T47D (cell line): ENCODE data around the gene MTERF2.
"Not testable (repeated sequence)": the region's sequence is repeated elsewhere in the genome, so short reads cannot be mapped to it uniquely, and the experiment has no call there.

Source experiments
- DNase-seq, 2 experiments: peaks; one replicate each; pipeline versions ENCODE4 v3.0.0 to v3.0.0-alpha.2; 2011 to 2012; ENCODE audit warnings: low read depth in 1 of 2, low spot score in 1 of 2
- JUND ChIP-seq: IDR thresholded peaks from 2 replicates; pipeline ENCODE4 v1.6.1; 2012; ENCODE audit warnings: low read depth
- in situ Hi-C: cut with HindIII; loops from 2 replicates; pipeline ENCODE4 v1.10.0; 2016; ENCODE audit warnings: low sequenced_read_pairs, low pct_unique_long_range_greater_than_20kb

MTERF2 gene

DNA sequence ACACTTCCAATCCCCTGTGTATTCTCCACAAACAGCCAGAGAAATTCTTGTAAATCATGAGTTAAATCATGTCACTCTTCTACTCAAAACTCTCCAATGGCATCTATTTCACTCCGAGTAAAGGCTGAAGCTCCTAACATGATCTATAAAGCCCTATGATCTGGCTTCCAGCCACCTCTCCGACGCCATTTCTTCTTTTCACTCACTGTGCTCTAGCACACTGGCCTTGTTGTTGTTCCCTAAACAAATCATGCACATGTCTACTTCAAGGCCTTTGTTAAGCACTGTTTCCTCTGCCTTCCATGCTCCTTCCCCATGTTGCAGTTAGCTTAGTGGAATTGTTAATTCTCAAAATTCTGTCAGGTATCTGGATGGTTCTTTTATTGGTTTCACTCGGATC is 30.1 kb upstream of the MTERF2 start:
- no peak for DNase-seq
- in situ Hi-C loops: no loop called here
- no peak for TF ChIP-seq JUND

DNA sequence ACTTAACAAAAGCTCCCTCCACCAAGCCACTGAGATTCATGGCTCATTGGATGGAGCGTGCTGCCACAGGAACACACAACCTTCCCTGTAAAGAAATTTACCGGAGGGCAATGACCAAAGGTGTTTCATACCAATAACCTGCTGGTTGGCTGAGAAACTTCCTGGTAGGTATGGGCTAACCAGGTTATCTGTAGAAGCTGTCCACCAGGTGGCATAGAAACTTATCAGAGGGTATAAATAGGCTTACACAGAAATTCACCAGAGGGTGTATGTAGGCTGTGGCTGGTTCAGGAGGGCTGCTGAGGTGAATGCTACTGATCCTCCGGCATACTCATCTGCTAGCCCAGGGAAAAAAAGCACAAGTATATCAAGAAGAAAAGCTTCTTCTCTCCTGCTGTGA is 27.1 kb upstream of the MTERF2 start:
- no peak for TF ChIP-seq JUND
- in situ Hi-C loops: no loop called here
- peak in 1 of 2 experiments; percentile 92 for DNase-seq

DNA sequence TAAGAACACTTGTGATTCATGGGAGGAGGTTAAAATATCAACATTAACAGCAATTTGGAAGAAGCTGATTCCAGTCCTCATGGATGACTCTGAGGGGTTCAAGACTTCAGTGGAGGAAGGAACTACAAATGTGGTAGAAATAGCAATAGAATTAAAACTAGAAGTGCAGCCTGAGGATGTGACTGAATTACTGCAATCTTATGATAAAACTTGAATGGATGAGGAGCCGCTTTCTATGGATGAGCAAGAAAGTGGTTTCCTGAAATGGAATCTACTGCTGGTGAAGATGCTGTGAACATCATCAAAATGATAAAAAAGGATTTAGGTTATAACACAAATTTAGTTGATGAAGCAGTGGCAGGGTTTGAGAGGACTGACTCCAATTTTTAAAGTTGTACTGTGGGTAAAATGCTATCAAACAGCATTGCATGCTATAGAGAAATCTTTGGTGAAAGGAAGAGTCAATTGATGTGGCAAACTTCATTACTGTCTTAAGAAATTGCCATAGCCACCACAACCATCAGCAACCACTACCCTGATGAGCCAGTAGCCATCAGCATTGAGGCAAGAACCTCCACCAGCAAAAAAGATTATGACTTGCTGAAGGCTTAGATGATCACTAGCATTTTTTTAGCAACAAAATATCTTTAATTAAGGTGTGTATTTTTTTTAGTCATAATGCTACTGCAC is 25.9 kb upstream of the MTERF2 start:
- TF ChIP-seq JUND: no peak
- in situ Hi-C loops: no loop called here
- no peak for DNase-seq

GRCh38 chr12:107011519-107011918 is 24.6 kb upstream of the MTERF2 start:
- no peak for DNase-seq
- TF ChIP-seq JUND: no peak
- in situ Hi-C loops: no loop called here

- in situ Hi-C loops: no loop called here
- TF ChIP-seq JUND: no peak
- no peak for DNase-seq
Measured at GRCh38 chr12:107007411-107007810, 20.5 kb upstream of the MTERF2 start.

DNA sequence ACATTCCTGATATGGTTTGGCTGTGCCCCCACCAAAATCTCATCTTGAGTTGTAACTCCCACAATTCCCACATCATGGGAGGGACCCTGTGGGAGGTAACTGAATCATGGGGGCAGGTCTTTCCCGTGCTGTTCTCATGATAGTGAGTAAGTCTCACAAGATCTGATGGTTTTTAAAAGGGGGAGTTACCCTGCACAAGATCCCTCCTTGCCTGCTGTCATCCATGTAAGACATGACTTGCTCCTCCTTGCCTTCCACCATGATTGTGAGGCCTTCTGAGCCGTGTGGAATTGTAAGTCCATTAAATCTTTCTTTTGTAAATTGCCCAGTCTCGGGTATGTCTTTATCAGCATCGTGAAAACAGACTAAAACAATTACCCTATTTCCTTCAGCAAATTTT is 15.7 kb upstream of the MTERF2 start:
- in situ Hi-C loops, DNase-seq: not testable (repeated sequence)

- in situ Hi-C loops: no loop called here
- no peak for TF ChIP-seq JUND
- DNase-seq: no peak
Measured at GRCh38 chr12:106999446-106999845, 12.5 kb upstream of the MTERF2 start.

DNA sequence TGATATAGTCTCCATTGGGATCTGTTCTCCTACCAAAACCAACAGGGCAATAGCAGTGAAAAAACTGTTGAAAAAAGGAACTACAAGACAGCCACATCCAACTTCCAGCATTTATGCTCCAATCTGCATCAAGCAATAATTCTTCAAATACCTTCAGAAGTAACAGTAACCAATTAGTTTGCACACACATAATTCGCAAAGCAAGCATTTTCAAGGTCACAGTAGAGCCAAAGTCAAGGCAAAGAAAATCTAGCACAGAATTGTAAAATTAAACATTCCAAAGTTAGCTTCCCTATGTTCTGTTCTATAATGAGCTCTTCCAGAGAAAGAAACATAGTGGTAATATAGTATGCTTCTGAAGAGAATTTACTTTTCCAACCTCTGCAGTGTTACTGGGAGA is 11.0 kb upstream of the MTERF2 start:
- no peak for TF ChIP-seq JUND
- in situ Hi-C loops: no loop called here
- no peak for DNase-seq

DNA sequence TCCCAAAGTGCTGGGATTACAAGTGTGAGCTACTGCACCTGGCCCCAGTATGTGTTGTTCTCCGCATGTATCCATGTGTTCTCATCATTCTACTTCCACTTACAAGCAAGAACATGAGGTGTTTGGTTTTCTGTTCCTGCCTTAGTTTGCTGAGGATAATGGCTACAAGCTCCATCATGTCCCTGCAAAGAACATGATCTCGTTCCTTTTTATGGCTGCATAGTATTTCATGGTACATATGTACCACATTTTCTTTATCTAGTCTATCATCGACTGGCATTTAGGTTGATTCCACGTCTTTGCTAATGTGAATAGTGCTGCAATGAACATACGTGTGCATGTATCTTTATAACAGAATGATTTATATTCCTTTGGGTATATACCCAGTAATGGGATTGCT is 9.2 kb upstream of the MTERF2 start:
- DNase-seq, in situ Hi-C loops: not testable (repeated sequence)

- in situ Hi-C loops: no loop called here
- DNase-seq: peak; percentile 48 to 76
- TF ChIP-seq JUND: no peak; the same call in 1 of the 2 replicates
Measured at GRCh38 chr12:106994579-106995220, 7.8 kb upstream of the MTERF2 start.

DNA sequence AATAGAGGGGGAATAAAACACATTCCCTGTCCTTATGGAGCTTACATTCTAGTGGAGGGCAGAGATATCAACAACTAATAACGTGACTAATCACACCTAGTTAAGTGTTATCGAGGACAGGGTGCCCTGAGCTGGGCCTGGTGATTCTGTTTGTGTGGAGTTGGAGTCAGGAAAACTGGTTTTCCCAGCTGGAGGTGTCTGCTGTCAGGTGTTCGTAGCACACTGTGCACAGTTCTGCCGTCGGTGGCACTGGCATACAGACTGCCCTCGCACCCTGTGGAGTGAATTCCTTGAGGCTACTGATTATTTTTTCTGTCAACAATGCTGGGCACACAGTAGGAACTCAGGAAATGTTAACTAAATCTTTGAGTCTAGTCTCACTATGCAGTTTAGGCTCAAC is 900 bp upstream of the MTERF2 start:
- no peak for DNase-seq
- in situ Hi-C loops: no loop called here
- TF ChIP-seq JUND: no peak

DNA sequence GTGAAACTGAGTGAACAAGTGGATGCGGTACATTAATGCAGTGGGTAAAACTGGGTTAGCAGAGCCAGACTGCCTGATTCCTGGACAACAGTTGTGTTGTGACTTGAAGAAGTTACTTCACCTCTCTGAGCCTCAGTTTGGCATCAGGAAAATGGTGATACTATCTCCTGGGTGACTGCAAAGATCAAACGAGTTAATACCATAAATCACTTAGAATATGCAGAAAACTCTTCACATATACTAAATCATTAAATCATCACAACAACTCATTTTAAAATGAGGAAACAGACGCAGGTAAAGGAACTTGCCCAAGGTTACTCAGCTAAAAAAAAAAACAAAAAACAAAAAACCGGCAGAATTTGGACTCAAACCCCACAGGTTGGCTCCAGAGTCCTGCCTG is 811 bp downstream of the MTERF2 start:
- no peak for TF ChIP-seq JUND
- in situ Hi-C loops: no loop called here
- no peak for DNase-seq

DNA sequence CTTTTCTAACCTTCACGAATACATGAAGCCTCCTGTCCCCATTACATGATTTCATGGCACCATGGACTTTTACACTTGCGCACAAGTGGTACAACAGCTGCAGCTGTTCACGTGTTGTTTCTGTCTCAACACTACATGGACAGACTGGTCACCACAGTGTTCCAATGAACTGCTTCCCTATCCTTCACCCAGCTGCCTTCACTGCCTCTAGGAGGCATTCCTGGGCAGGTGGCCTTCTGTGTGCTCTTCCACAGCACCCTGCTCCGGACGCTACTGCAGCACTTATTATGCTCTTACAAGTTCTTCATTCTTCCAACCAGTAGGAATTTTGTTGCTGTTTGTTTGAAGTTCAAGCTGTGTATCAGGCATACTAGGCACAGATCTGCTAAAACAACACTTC is 1.5 kb downstream of the MTERF2 start:
- no peak for TF ChIP-seq JUND
- in situ Hi-C loops: no loop called here

More for the DNA sequence above, 1.5 kb downstream of the MTERF2 start:
- DNase-seq: no peak
